ENCODE measurements around the gene GRXCR1.

- TF ChIP-seq CTCF (IDR thresholded peaks at IDR 0.05) (no peak), POLR2A (IDR thresholded peaks at IDR 0.05) (no peak)
Observed at GRCh38 chr4:43008793-43009192, 116.3 kb downstream of the GRXCR1 start.

Data from esophagus squamous epithelium (tissue), 4 donors.